T-helper 17 cell (primary cell): ENCODE measurements around the gene SLC25A6. TPM values are rescaled to one million over a fixed set of nuclear protein-coding genes. Genes with fewer than 3 reads are reported as not detected.
A peak's percentile ranks its signal among the peaks of the same experiment; 100 is the strongest.
"Not testable (repeated sequence)": the region's sequence is repeated elsewhere in the genome, so short reads cannot be mapped to it uniquely, and the experiment has no call there.

Experiments
- ATAC-seq: fragments of 150-1000 bp; cut with Tn5 transposase; 2 replicates; pipeline ENCODE4 v1.10.0; 2021; ENCODE audit warnings: mild to moderate bottlenecking, moderate library complexity
- DNase-seq, 3 donors: peaks; one replicate each; pipeline versions ENCODE4 v3.0.0 to v3.0.0-alpha.2; 2020 to 2021
- H3K9me3 ChIP-seq: one replicate; pipeline ENCODE4 v1.7.0; 2013; ENCODE audit warnings: low read length, mild to moderate bottlenecking; ENCODE audit not compliant: control insufficient read depth, poor library complexity, severe bottlenecking
- H3K27ac Mint-ChIP-seq: one replicate; pipeline ENCODE4 v1.8.0; 2022; ENCODE audit warnings: mild to moderate bottlenecking, moderate library complexity, mixed read lengths
- H3K27me3 Mint-ChIP-seq: one replicate; pipeline ENCODE4 v1.8.0; 2022; ENCODE audit warnings: mixed read lengths
- H3K36me3 Mint-ChIP-seq: one replicate; pipeline ENCODE4 v1.8.0; 2022; ENCODE audit warnings: low read depth, mixed read lengths
- H3K4me1 Mint-ChIP-seq: one replicate; pipeline ENCODE4 v1.8.0; 2022; ENCODE audit warnings: mild to moderate bottlenecking, mixed read lengths
- H3K4me3 Mint-ChIP-seq: one replicate; pipeline ENCODE4 v1.8.0; 2022; ENCODE audit warnings: mild to moderate bottlenecking, moderate library complexity, mixed read lengths
- total RNA-seq, 4 donors: library from RNA in 2 of 4; stranded (reverse) in 2 of 4; gene quantifications; one replicate each; pipeline ENCODE4 v1.2.3 and lab custom pipeline; 2022 to 2026

Gene SLC25A6
- total RNA-seq (100 to 1,000 TPM; 314 to 329 TPM), total RNA-seq (lab: John Stamatoyannopoulos, UW) (227 to 275 reads per million in 2 donors)

DNA sequence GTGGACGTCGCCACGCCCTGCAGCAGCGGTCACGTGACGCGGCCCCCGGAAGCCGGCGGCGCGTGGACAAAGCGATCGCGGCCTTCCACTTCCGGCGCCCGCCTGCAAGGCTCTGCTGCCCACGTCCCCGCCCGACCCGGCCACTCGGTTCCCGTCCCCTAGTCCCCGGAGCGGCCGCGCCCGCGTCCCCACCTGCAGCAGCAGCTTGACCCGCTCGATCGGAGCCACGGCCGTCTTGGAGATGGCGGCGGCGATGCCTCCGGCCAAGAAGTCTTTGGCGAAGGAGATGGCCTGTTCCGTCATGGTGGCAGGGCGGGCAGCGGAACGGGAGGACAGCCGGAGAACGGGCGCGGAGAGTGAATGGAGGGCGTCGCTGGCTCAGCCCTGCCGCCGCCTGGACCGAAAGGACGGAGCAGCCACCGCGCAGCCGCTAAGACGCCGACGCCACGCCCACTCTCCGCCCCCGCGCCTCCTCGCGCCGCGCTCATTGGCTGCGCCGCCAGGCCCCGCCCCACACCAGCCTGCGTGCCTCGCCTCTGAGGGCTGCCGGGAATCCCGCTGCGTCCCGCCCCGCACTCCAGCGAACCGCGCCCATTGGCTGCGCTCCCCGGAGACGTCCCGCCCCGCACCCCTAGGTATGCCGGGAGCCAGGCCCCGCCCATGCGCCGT is at the start of gene SLC25A6:
Gene SLC25A6, minus strand, starts transcription at position 407 of the 669 bp plus-strand sequence. Its CDS starts 104 bp downstream, at position 303.
- ATAC-seq: peak; percentile 97
- no peaks in the 10 kb centered on the region for H3K9me3 ChIP-seq
- H3K4me1 Mint-ChIP-seq: peaks cover 47% of the 10 kb centered on the region
- peak; percentile 99 to 100 (median 100) for DNase-seq
- no peaks in the 10 kb centered on the region for H3K27me3 Mint-ChIP-seq
- H3K4me3 Mint-ChIP-seq: peak within 1 kb of the TSS; percentile 92
- H3K27ac Mint-ChIP-seq: peak within 1 kb of the TSS; percentile 94
- H3K36me3 Mint-ChIP-seq: peaks cover 5% of the 10 kb centered on the region

DNA sequence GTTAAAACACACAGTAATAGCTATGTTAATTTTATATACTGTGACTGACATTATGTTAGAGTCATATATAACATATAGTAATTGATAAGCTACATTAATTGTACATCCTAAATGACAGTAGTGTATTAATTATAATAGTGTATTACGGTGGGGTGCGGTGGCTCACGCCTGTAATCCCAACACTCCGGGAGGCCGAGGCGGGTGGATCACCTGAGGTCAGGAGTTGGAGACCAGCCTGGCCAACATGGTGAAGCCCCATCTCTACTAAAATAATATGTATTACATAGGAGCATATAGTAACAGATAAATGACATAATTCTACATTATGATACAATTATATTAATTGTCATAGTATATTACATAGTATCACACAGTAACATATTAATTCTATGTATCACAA is 48.6 kb upstream of the SLC25A6 start:
- no peak overlapping the region for H3K4me3 Mint-ChIP-seq
- peaks cover 12% of the 10 kb centered on the region for H3K36me3 Mint-ChIP-seq
- no peak overlapping the region for H3K27ac Mint-ChIP-seq
- no peak for ATAC-seq
- no peaks in the 10 kb centered on the region for H3K9me3 ChIP-seq
- no peak for DNase-seq
- H3K27me3 Mint-ChIP-seq: no peaks in the 10 kb centered on the region
- no peaks in the 10 kb centered on the region for H3K4me1 Mint-ChIP-seq

DNA sequence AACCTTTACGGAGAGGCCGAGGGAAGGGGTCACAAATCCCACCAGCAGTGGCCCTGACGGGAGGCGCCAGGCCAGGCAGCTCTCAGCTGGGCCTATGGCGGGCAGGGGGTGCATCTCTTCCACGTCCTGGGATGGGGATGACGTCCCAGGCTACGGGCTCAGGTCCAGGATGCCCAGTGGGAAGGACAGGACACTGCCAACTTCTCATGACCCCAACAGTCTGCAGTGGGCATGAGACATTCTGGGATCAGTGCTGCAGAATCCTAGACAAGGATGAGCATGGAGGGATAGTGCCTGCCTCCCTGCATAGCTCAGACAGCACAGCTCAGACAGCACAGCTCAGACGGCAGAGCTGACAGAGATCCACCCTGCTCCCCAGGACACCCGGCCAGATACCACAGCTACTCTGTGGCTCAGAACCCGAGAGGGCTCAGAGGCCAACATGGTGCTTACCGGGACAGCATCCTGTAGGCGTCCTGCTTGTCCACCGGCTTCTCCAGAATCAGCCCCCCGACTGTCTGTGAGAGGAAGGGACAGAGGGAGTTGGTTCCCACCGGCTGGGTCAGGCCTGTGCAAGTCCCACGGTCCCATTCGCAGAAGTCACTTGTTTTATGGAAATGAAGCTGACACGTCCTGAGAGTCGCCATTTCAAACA is 43.5 kb upstream of the SLC25A6 start:
- H3K9me3 ChIP-seq: no peaks in the 10 kb centered on the region
- DNase-seq: no peak
- Mint-ChIP-seq H3K4me3 (no peak overlapping the region), H3K27ac (no peak overlapping the region), H3K27me3 (no peaks in the 10 kb centered on the region), H3K36me3 (peaks cover 12% of the 10 kb centered on the region), H3K4me1 (no peaks in the 10 kb centered on the region)
- ATAC-seq: no peak

DNA sequence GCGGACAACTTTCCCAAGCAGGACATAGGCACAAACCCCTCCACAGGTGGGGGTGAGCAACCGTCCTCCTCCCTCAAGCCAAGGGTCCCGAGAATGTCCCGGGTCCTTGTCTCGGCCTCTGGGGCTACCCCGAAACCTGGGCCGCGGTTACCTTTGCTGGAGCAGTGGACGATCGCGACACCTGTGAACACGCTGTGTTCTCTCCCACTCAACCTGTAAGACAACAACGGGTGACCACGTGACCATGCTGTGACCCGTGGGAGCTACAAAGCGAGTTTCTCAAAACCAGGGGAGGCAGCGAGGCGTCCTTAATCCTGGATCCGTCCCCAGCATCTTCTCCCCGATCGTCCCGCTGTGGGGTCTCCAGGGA is 42.9 kb upstream of the SLC25A6 start:
- H3K4me1 Mint-ChIP-seq: no peaks in the 10 kb centered on the region
- H3K9me3 ChIP-seq: no peaks in the 10 kb centered on the region
- DNase-seq: no peak
- no peak overlapping the region for H3K27ac Mint-ChIP-seq
- ATAC-seq: no peak
- H3K27me3 Mint-ChIP-seq: no peaks in the 10 kb centered on the region
- peak overlapping the region; percentile 19 for H3K4me3 Mint-ChIP-seq
- peaks cover 12% of the 10 kb centered on the region for H3K36me3 Mint-ChIP-seq

DNA sequence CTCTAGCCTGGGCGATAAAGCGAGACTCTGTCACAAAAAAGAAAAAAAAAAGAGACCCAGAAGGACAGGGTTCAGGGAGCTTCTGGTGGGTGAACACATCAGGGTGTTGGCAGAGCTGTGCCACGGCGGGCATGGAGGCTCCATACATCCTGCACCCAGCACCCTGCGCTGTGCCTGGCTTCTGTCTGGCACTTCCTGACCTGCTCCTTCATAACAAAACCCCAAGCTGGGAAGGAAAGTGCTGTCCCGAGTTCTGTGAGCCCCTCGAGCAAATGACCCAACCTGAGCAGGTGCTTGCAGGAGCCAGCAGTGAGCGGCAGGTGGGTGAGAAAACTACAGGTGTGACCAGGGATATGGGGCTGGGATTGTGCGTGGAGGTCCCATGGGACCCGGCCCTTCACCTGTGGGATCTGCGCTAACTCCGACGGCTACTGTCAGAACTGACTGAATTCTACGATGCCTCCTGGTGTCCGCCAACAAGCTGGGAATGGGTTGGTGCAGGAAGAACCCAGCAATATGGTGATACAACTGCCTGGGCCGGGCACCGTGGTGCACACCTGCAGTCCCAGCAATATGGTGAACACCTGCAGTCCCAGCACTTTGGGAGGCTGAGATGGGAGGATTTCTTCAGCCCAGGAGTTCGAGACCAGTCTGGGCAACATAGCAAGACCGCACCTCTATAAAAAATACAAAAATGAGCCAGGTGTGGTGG is 41.9 kb upstream of the SLC25A6 start:
- Mint-ChIP-seq H3K27ac (no peak overlapping the region), H3K4me3 (peak overlapping the region; percentile 21), H3K36me3 (peaks cover 12% of the 10 kb centered on the region), H3K27me3 (no peaks in the 10 kb centered on the region), H3K4me1 (no peaks in the 10 kb centered on the region)
- no peaks in the 10 kb centered on the region for H3K9me3 ChIP-seq
- no peak for ATAC-seq
- DNase-seq: no peak

DNA sequence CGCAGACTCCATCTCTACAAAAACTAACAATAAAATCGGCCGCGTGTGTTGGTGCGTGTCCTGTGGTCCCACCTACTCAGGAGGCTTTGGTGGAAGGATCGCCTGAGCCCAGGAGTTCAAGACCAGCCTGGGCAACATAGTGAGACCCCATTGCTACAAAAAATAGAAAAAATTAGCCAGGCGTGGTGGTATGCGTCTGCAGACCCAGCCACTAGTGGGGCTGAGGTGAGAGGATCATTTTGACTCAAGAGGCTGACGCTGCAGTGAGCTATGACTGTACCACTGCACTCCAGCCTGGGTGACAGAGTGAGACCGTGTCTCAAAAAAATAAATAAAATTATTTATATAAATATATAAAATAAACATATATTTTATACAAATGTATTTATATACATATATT is 38.5 kb upstream of the SLC25A6 start:
- H3K4me3 Mint-ChIP-seq: no peak overlapping the region
- peaks cover 2% of the 10 kb centered on the region for H3K4me1 Mint-ChIP-seq

DNA sequence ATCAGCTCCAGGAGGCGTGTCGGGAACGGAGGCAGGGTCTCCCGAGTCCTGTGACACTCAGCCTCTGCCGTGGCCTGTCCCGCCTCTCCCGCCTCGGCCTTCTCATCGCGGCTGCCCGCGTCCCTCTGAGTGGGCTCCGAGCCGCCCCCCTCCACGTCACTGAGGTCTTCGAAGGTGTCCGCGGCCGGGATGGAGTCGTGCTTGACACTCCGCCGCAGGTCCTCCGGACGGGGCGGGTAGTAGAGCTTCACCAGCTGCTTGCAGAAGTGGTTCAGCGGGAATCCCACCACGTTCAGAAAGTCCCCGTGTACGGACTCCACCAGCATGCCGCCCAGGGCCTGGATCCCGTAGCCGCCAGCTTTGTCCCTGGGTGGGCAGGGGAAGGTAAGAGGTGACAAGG is 35.8 kb upstream of the SLC25A6 start:
- H3K9me3 ChIP-seq: no peaks in the 10 kb centered on the region
- Mint-ChIP-seq H3K27ac (no peak overlapping the region), H3K4me3 (no peak overlapping the region), H3K36me3 (peaks cover 8% of the 10 kb centered on the region), H3K4me1 (peaks cover 2% of the 10 kb centered on the region), H3K27me3 (no peaks in the 10 kb centered on the region)
- DNase-seq (no peak), ATAC-seq (no peak)

More for the DNA sequence above, 38.5 kb upstream of the SLC25A6 start:
- no peak overlapping the region for H3K27ac Mint-ChIP-seq
- no peaks in the 10 kb centered on the region for H3K27me3 Mint-ChIP-seq
- H3K36me3 Mint-ChIP-seq: no peaks in the 10 kb centered on the region
- DNase-seq (no peak), ATAC-seq (no peak)
- H3K9me3 ChIP-seq: no peaks in the 10 kb centered on the region

DNA sequence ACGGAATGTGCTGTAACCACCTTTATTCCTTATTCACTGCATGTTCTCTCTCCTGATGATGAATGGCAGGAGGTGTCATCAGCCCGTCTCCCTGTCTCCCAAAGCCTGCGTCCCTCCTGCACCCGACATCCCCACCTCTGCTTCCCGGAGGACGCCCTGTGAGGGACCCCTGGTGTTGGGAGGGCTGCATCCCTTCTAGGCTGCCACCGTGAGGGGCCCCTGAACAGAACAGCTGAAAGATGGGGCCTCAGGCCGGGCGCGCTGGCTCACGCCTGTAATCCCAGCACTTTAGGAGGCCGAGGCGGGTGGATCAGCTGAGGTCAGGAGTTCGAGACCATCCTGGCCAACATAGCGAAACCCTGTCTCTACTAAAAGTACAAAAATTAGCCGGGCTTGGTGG is 34.4 kb upstream of the SLC25A6 start:
- not testable (repeated sequence) for H3K9me3 ChIP-seq, H3K27me3 Mint-ChIP-seq, ATAC-seq, DNase-seq, H3K4me3 Mint-ChIP-seq, H3K36me3 Mint-ChIP-seq, H3K4me1 Mint-ChIP-seq
- H3K27ac Mint-ChIP-seq: peak overlapping the region; percentile 32

DNA sequence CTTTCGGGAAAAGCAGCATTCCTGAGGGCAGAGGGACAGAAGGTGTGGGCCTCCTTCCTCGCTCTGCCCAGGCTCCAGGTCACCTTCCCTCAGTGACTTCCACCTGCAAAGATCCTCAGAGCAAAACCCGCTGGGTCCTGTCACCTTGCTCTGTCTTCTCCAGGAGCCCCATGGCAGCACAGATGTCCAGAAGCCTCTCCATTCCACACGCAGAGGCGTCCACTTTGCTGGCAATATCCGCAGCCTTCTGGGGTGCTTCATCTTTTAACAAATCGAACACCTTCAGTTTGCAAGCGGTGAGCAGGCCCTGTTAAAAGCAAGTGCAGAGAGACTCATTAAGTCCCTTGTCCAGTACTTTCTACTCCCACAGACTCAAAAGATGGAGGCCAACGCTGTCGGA is 33.5 kb upstream of the SLC25A6 start:
- no peaks in the 10 kb centered on the region for H3K27me3 Mint-ChIP-seq
- H3K27ac Mint-ChIP-seq: no peak overlapping the region
- peaks cover 8% of the 10 kb centered on the region for H3K36me3 Mint-ChIP-seq
- H3K9me3 ChIP-seq: peaks cover 5% of the 10 kb centered on the region
- DNase-seq (no peak), ATAC-seq (no peak)
- no peak overlapping the region for H3K4me3 Mint-ChIP-seq
- peaks cover 2% of the 10 kb centered on the region for H3K4me1 Mint-ChIP-seq

DNA sequence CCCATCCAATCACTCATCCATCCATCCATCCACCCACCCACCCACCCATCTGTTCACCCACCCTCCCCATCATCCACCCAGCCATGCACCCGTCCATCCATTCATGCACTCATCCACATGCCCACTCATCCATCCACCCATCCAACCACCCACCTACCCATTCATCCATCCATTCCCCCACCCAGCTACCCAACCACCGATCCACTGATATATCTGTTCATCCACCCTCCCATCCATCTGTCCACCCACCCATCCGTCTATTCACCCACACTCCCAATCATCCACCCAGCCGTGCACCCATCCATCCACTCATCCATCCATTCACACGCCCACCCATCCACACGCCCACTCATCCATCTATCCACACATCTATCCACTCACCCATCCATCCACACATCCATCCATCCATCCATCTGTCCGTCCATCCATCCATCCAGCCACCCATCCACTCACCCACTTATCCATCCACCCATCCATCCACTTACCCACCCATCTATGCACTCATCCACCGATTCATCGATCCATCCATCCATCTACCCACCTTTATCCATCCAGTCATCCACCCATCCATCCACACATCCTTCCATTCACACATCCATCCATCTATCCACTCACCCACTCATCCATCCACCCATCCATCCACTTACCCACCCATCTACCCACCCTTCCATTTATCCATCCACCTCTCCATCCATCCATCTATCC is 32.4 kb upstream of the SLC25A6 start:
- DNase-seq (no peak), ATAC-seq (no peak)
- Mint-ChIP-seq H3K4me3 (no peak overlapping the region), H3K27me3 (no peaks in the 10 kb centered on the region), H3K4me1 (peaks cover 2% of the 10 kb centered on the region), H3K36me3 (peaks cover 13% of the 10 kb centered on the region), H3K27ac (no peak overlapping the region)
- peaks cover 5% of the 10 kb centered on the region for H3K9me3 ChIP-seq

DNA sequence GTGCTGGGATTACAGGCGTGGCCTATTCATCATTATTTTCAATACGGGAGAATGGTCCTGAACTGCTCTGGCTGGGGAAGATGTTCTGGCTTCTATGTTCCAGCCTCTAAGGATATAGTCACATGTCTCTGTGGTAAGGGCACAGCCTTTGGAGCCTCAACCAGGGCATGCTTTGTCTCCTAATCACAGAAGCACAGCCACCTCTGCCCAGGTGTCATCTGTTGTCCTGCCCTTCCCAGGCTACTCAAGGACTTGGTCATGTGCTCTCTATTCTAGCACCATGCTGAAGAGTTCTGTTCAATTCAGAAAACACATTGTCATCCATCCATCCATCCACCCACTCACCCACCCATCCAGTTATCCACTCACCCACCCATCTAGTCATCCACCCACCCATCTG is 31.3 kb upstream of the SLC25A6 start:
- DNase-seq (no peak), ATAC-seq (no peak)
- H3K27me3 Mint-ChIP-seq: no peaks in the 10 kb centered on the region
- H3K27ac Mint-ChIP-seq: no peak overlapping the region
- H3K9me3 ChIP-seq: peaks cover 5% of the 10 kb centered on the region
- peaks cover 13% of the 10 kb centered on the region for H3K36me3 Mint-ChIP-seq
- peaks cover 2% of the 10 kb centered on the region for H3K4me1 Mint-ChIP-seq
- peak overlapping the region; percentile 25 for H3K4me3 Mint-ChIP-seq

DNA sequence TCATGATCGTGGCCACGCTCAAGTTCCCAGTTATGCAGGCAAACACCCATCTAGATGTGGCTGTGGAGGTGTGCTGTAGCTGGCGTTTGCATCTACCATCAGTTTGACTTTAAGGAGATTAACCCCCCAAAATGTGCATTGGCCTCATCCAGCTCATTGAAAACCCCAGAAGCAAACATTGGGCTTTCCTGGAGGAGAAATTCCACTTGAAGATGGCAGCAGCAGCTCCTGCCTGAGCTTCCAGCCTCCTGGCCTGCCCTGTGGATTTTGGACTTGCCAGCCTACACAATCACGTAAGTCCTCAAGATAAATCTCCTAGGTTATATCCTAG is 30.2 kb upstream of the SLC25A6 start:
- no peak overlapping the region for H3K27ac Mint-ChIP-seq
- peaks cover 5% of the 10 kb centered on the region for H3K9me3 ChIP-seq
- DNase-seq (no peak), ATAC-seq (no peak)
- H3K36me3 Mint-ChIP-seq: peaks cover 13% of the 10 kb centered on the region
- no peaks in the 10 kb centered on the region for H3K4me1 Mint-ChIP-seq
- no peaks in the 10 kb centered on the region for H3K27me3 Mint-ChIP-seq
- H3K4me3 Mint-ChIP-seq: no peak overlapping the region

DNA sequence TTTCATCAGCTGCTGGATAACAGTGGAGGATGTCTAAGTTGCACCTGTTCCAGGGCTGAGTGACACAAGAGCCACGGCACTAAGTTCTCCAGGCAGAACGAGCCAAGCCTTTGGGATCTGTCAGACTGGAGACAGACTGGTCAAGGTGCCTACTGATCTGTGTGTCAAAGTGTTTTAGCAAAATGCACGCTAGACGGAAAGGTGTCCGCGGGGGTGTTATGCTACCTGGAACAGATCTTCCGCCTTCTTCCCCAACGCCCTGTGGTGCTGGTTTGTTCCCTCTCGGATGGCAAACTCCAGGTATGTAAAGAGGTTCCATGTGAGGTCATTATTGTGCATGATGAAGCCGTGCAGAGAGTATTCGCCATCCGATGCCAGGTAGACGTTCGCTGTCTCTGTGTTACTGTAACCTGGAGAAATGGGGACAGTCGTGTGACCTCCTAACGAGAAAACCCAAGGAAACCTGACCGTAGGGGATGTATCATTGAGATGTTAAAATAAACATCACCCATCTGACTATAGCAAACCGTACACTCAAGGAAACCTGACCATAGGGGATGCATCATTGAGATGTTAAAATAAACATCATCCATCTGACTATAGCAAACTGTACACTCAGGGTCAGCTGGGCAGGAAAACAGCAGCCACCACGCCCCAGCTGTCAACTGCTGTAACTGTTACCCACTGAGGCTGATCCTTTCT is 29.7 kb upstream of the SLC25A6 start:
- no peak overlapping the region for H3K4me3 Mint-ChIP-seq
- H3K27me3 Mint-ChIP-seq: no peaks in the 10 kb centered on the region
- H3K27ac Mint-ChIP-seq: no peak overlapping the region
- peaks cover 13% of the 10 kb centered on the region for H3K36me3 Mint-ChIP-seq
- H3K9me3 ChIP-seq: peaks cover 5% of the 10 kb centered on the region
- DNase-seq (no peak), ATAC-seq (no peak)
- H3K4me1 Mint-ChIP-seq: no peaks in the 10 kb centered on the region
